ENCODE results near the gene PRKN.

- no peak for TF ChIP-seq POLR2A (IDR thresholded peaks at IDR 0.05)
- TF ChIP-seq, protein P1, sequence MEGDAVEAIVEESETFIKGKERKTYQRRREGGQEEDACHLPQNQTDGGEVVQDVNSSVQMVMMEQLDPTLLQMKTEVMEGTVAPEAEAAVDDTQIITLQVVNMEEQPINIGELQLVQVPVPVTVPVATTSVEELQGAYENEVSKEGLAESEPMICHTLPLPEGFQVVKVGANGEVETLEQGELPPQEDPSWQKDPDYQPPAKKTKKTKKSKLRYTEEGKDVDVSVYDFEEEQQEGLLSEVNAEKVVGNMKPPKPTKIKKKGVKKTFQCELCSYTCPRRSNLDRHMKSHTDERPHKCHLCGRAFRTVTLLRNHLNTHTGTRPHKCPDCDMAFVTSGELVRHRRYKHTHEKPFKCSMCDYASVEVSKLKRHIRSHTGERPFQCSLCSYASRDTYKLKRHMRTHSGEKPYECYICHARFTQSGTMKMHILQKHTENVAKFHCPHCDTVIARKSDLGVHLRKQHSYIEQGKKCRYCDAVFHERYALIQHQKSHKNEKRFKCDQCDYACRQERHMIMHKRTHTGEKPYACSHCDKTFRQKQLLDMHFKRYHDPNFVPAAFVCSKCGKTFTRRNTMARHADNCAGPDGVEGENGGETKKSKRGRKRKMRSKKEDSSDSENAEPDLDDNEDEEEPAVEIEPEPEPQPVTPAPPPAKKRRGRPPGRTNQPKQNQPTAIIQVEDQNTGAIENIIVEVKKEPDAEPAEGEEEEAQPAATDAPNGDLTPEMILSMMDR (IDR thresholded peaks at IDR 0.05): no peak
These were observed 1325.8 kb downstream of the PRKN start for GRCh38 chr6:161401587-161402309.
